HPDE6-E6E7 (cell line): ENCODE results near the gene PLEKHG2.

Experiments used
- DNase-seq: peaks from one replicate; pipeline ENCODE4 v3.0.0; 2011; ENCODE audit warnings: missing footprints; ENCODE audit errors: extremely low spot score

PLEKHG2 gene

GRCh38 chr19:39405958-39406655 lies 6.4 kb upstream of the PLEKHG2 start:
- no peak for DNase-seq

GRCh38 chr19:39406656-39407409 lies 5.6 kb upstream of the PLEKHG2 start, which contains the start of gene ZFP36:
Gene ZFP36, plus strand, starts transcription at chr19:39406847. Its CDS starts 58 bp downstream, at chr19:39406905.
- no peak for DNase-seq

GRCh38 chr19:39407410-39407659 lies 5.1 kb upstream of the PLEKHG2 start:
- DNase-seq, result no peak

GRCh38 chr19:39407660-39408391 lies 4.6 kb upstream of the PLEKHG2 start:
- DNase-seq, result no peak

GRCh38 chr19:39408392-39409207 lies 3.9 kb upstream of the PLEKHG2 start:
- no peak for DNase-seq

- no peak for DNase-seq
Observed at GRCh38 chr19:39409208-39410016, 3.1 kb upstream of the PLEKHG2 start.

- DNase-seq, result no peak
Observed at GRCh38 chr19:39410017-39410830, 2.2 kb upstream of the PLEKHG2 start.

GRCh38 chr19:39410831-39411080 lies 1.7 kb upstream of the PLEKHG2 start:
- no peak for DNase-seq

GRCh38 chr19:39411081-39411831 lies 1.2 kb upstream of the PLEKHG2 start:
- no peak for DNase-seq

GRCh38 chr19:39411832-39412099 lies 703 bp upstream of the PLEKHG2 start:
- no peak for DNase-seq

- no peak for DNase-seq
Observed at GRCh38 chr19:39412867-39413271, 400 bp downstream of the PLEKHG2 start.

- DNase-seq, result no peak
Observed at GRCh38 chr19:39413272-39413910, 922 bp downstream of the PLEKHG2 start.

GRCh38 chr19:39413911-39414608 lies 1.6 kb downstream of the PLEKHG2 start:
- DNase-seq, result no peak

GRCh38 chr19:39415111-39416046 lies 2.9 kb downstream of the PLEKHG2 start:
- DNase-seq, result no peak

- DNase-seq, result no peak
Observed at GRCh38 chr19:39416152-39417120, 4.0 kb downstream of the PLEKHG2 start.

GRCh38 chr19:39417463-39418181 lies 5.2 kb downstream of the PLEKHG2 start:
- no peak for DNase-seq
